Panc1 (cell line): Measurements from ENCODE around the gene NGEF.

Experiments used
- POLR2AphosphoS5 ChIP-seq: IDR thresholded peaks from 2 replicates; pipeline ENCODE4 v1.6.1; 2012; ENCODE audit warnings: mild to moderate bottlenecking, low read depth, low read length, moderate library complexity
- SIN3A ChIP-seq: IDR thresholded peaks from 2 replicates; pipeline ENCODE4 v1.6.1; 2012; ENCODE audit warnings: low read depth, mild to moderate bottlenecking, low read length, moderate library complexity, borderline replicate concordance; ENCODE audit not compliant: insufficient read depth
- TCF7L2 ChIP-seq: IDR thresholded peaks from 2 replicates; pipeline ENCODE4 v1.6.1; 2011; ENCODE audit warnings: mild to moderate bottlenecking, low read depth, low read length, inconsistent platforms
- TF ChIP-seq, protein P1 (sequence below): fragments of 450-650 bp; IDR thresholded peaks from 2 replicates; pipeline ENCODE4 v1.5.1; 2017; ENCODE audit warnings: mild to moderate bottlenecking
- TF ChIP-seq, protein P2 (sequence below), 2 experiments: IDR thresholded peaks; 2 replicates each; pipeline ENCODE4 v1.6.1; 2011 to 2012; ENCODE audit warnings: low read depth in 2 of 2, control low read depth in 1 of 2, low read length in 1 of 2, mild to moderate bottlenecking in 1 of 2, moderate library complexity in 1 of 2; ENCODE audit not compliant: insufficient read depth in 1 of 2

DNA sequence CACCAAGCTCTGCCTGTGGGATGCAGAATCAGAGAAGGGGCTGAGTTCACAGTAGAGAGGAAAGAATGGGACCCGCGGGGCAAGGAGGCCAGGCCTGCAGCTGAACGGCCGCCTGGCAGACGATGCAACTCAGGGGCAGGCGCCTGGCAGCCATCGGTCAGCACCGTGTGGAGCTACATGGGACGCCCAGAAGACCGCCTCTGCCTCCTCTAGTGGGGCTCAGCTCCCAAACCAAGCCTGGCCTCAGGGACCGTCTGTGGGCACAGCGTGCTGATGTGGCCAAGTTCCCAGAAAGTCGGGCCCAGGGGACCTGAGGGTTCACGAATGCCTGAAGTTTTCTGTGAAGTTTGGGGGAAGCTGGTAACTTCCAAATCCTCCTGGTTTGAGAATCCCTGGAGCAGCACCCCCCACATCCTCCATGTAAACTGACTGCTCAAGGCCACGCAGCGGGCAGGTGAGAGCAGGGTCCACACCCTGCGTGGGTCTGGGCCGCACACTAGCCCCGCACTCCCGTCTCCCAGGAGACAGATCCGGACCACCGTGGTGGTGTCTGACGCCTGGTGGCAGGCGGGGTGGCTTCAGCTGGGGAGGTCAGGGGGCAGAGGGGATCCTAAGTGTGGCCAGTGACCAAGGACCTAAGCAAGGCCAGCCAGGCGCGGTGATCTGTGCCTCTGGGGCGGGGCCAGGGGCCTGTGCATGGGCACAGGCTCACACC is 128.3 kb downstream of the NGEF start:
- TF ChIP-seq POLR2AphosphoS5 (no peak), SIN3A (no peak), TCF7L2 (no peak)
- TF ChIP-seq, protein P1, sequence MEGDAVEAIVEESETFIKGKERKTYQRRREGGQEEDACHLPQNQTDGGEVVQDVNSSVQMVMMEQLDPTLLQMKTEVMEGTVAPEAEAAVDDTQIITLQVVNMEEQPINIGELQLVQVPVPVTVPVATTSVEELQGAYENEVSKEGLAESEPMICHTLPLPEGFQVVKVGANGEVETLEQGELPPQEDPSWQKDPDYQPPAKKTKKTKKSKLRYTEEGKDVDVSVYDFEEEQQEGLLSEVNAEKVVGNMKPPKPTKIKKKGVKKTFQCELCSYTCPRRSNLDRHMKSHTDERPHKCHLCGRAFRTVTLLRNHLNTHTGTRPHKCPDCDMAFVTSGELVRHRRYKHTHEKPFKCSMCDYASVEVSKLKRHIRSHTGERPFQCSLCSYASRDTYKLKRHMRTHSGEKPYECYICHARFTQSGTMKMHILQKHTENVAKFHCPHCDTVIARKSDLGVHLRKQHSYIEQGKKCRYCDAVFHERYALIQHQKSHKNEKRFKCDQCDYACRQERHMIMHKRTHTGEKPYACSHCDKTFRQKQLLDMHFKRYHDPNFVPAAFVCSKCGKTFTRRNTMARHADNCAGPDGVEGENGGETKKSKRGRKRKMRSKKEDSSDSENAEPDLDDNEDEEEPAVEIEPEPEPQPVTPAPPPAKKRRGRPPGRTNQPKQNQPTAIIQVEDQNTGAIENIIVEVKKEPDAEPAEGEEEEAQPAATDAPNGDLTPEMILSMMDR = no peak
- TF ChIP-seq, protein P2, sequence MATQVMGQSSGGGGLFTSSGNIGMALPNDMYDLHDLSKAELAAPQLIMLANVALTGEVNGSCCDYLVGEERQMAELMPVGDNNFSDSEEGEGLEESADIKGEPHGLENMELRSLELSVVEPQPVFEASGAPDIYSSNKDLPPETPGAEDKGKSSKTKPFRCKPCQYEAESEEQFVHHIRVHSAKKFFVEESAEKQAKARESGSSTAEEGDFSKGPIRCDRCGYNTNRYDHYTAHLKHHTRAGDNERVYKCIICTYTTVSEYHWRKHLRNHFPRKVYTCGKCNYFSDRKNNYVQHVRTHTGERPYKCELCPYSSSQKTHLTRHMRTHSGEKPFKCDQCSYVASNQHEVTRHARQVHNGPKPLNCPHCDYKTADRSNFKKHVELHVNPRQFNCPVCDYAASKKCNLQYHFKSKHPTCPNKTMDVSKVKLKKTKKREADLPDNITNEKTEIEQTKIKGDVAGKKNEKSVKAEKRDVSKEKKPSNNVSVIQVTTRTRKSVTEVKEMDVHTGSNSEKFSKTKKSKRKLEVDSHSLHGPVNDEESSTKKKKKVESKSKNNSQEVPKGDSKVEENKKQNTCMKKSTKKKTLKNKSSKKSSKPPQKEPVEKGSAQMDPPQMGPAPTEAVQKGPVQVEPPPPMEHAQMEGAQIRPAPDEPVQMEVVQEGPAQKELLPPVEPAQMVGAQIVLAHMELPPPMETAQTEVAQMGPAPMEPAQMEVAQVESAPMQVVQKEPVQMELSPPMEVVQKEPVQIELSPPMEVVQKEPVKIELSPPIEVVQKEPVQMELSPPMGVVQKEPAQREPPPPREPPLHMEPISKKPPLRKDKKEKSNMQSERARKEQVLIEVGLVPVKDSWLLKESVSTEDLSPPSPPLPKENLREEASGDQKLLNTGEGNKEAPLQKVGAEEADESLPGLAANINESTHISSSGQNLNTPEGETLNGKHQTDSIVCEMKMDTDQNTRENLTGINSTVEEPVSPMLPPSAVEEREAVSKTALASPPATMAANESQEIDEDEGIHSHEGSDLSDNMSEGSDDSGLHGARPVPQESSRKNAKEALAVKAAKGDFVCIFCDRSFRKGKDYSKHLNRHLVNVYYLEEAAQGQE (IDR thresholded peaks at IDR 0.05; ENCODE audit: insufficient read depth in 1 of 2, low read depth in 2 of 2, low read length in 1 of 2) = no peak
